Stimulated activated CD8-positive, alpha-beta memory T cell treated with anti-CD3 and anti-CD28 coated beads, Interleukin-4, amount 100 ng/mL, for 48 hours (primary cell): ENCODE data around the gene FBXO31.
A peak's percentile ranks its signal among the peaks of the same experiment; 100 is the strongest.
"Not testable (repeated sequence)": the region's sequence is repeated elsewhere in the genome, so short reads cannot be mapped to it uniquely, and the experiment has no call there.

ENCODE experiments used
- DNase-seq: peaks from one replicate; pipeline ENCODE4 v3.0.0-alpha.2; 2020

Gene FBXO31

GRCh38 chr16:87410968-87411367 lies 27.4 kb upstream of the FBXO31 start:
- DNase-seq: no peak

- DNase-seq: no peak
Observed at GRCh38 chr16:87410530-87410929, 27.0 kb upstream of the FBXO31 start.

GRCh38 chr16:87409781-87410180 lies 26.2 kb upstream of the FBXO31 start:
- DNase-seq: no peak

GRCh38 chr16:87409153-87409552 lies 25.6 kb upstream of the FBXO31 start:
- DNase-seq: no peak

- DNase-seq: no peak
Observed at GRCh38 chr16:87407511-87408112, 24.0 kb upstream of the FBXO31 start.

- DNase-seq: no peak
Observed at GRCh38 chr16:87406495-87407088, 23.0 kb upstream of the FBXO31 start.

GRCh38 chr16:87404764-87405625 lies 21.4 kb upstream of the FBXO31 start:
- DNase-seq: no peak

GRCh38 chr16:87395181-87395842 lies 11.7 kb upstream of the FBXO31 start:
- DNase-seq: no peak

GRCh38 chr16:87393680-87394055 lies 10.1 kb upstream of the FBXO31 start:
- DNase-seq: no peak

- peak; percentile 65 for DNase-seq
Observed at GRCh38 chr16:87392821-87393679, 9.5 kb upstream of the FBXO31 start.

- peak; percentile 98 for DNase-seq
Observed at GRCh38 chr16:87391950-87392820, 8.6 kb upstream of the FBXO31 start, which contains the start of gene MAP1LC3B. TSS of gene MAP1LC3B (plus strand) at chr16:87392336. CDS start at chr16:87392428, 92 bp downstream.

GRCh38 chr16:87391324-87391949 lies 7.9 kb upstream of the FBXO31 start:
- DNase-seq: peak; percentile 58

GRCh38 chr16:87390641-87391323 lies 7.2 kb upstream of the FBXO31 start:
- no peak for DNase-seq

- not testable (repeated sequence) for DNase-seq
Observed at GRCh38 chr16:87389914-87390313, 6.3 kb upstream of the FBXO31 start.

GRCh38 chr16:87389245-87389644 lies 5.7 kb upstream of the FBXO31 start:
- DNase-seq: no peak

GRCh38 chr16:87388818-87389134 lies 5.2 kb upstream of the FBXO31 start:
- DNase-seq: no peak

GRCh38 chr16:87387942-87388817 lies 4.6 kb upstream of the FBXO31 start:
- DNase-seq: peak; percentile 86

- DNase-seq: not testable (repeated sequence)
Observed at GRCh38 chr16:87384875-87385167, 1.2 kb upstream of the FBXO31 start.

- DNase-seq: no peak
Observed at GRCh38 chr16:87384162-87384874, 742 bp upstream of the FBXO31 start.
